BE2C (cell line): ENCODE data around the gene RAG2.

Experiments used
- DNase-seq: peaks from one replicate; pipeline ENCODE4 v3.0.0-alpha.2; 2020
- H3K27me3 ChIP-seq: fragments of 250-450 bp; sonication (Bioruptor Pico); 2 replicates; pipeline ENCODE4 v1.5.1; 2020; ENCODE audit warnings: mild to moderate bottlenecking
- H3K36me3 ChIP-seq: fragments of 250-450 bp; sonication (Bioruptor Pico); 2 replicates; pipeline ENCODE4 v1.5.1; 2020; ENCODE audit warnings: mild to moderate bottlenecking
- H3K4me1 ChIP-seq: fragments of 250-450 bp; sonication (Bioruptor Pico); 2 replicates; pipeline ENCODE4 v1.5.1; 2020
- H3K4me3 ChIP-seq: 2 replicates; pipeline ENCODE4 v1.5.1; 2011; ENCODE audit warnings: low read depth, low read length
- H3K9me3 ChIP-seq: fragments of 250-450 bp; sonication (Bioruptor Pico); 2 replicates; pipeline ENCODE4 v1.5.1; 2020
- TF ChIP-seq, protein P1 (sequence below): IDR thresholded peaks from 2 replicates; pipeline ENCODE4 v1.5.1; 2012; ENCODE audit warnings: mild to moderate bottlenecking, low read depth, low read length

The RAG2 gene

DNA sequence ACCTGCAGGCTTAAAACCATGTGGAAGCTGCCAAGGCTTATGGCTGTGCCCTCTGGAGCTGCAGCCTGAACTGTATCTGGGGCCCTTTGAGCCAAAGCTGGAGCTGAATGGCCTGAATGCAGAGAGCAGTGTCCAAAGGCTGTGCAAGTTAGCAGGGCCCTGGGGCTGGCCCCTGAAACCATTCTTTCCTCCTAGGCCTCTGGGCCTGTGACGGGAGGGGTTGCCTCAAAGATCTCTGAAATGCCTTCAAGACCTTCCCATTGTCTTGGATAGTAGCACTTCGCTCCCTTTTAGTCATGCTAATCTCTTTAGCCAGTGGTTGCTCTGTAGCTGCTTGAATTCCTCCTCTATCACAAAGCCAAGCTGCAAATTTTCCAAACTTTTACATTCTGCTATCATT is 16.5 kb downstream of the RAG2 start:
- Histone ChIP-seq H3K9me3 (no peaks in the 10 kb centered on the region), H3K4me1 (no peaks in the 10 kb centered on the region), H3K36me3 (no peaks in the 10 kb centered on the region), H3K4me3 (no peak overlapping the region), H3K27me3 (no peaks in the 10 kb centered on the region)
- no peak for DNase-seq
- TF ChIP-seq, protein P1, sequence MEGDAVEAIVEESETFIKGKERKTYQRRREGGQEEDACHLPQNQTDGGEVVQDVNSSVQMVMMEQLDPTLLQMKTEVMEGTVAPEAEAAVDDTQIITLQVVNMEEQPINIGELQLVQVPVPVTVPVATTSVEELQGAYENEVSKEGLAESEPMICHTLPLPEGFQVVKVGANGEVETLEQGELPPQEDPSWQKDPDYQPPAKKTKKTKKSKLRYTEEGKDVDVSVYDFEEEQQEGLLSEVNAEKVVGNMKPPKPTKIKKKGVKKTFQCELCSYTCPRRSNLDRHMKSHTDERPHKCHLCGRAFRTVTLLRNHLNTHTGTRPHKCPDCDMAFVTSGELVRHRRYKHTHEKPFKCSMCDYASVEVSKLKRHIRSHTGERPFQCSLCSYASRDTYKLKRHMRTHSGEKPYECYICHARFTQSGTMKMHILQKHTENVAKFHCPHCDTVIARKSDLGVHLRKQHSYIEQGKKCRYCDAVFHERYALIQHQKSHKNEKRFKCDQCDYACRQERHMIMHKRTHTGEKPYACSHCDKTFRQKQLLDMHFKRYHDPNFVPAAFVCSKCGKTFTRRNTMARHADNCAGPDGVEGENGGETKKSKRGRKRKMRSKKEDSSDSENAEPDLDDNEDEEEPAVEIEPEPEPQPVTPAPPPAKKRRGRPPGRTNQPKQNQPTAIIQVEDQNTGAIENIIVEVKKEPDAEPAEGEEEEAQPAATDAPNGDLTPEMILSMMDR, result no peak

DNA sequence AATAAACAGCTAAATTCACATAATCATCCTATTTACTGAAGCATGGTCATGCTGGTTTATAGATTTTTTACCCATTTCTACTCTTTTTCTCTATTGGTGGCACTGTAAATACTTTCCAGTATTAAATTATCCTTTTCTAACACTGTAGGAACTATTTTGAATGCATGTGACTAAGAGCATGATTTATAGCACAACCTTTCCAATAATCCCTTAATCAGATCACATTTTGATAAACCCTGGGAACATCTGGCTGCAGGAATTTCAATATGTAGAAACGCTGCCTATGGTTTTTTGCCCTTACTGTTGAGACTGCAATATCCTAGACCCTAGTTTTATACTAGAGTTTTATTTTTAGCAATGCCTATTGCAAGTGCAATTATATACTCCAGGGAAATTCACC is 19.6 kb downstream of the RAG2 start:
- H3K4me1 ChIP-seq, result no peaks in the 10 kb centered on the region
- DNase-seq, result no peak
- no peaks in the 10 kb centered on the region for H3K27me3 ChIP-seq
- H3K4me3 ChIP-seq, result no peak overlapping the region
- TF ChIP-seq, protein P1, result no peak
- H3K36me3 ChIP-seq, result no peaks in the 10 kb centered on the region
- H3K9me3 ChIP-seq, result no peaks in the 10 kb centered on the region

DNA sequence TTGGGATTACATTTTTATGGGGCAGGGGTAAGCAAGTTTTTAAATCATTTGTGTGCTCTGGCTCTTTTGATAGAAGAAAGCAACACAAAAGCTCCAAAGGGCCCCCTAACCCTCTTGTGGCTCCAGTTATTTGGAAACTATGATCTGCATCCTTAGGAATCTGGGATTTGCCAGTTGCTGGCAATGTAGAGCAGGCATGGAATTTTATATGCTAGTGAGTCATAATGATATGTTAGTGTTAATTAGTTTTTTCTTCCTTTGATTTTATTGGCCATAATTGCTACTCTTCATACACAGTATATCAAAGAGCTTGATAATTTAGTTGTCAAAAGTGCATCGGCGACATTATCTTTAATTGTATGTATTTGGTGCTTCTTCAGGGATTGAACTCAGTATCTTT is 20.2 kb downstream of the RAG2 start:
- no peaks in the 10 kb centered on the region for H3K36me3 ChIP-seq
- H3K4me1 ChIP-seq, result no peaks in the 10 kb centered on the region

DNA sequence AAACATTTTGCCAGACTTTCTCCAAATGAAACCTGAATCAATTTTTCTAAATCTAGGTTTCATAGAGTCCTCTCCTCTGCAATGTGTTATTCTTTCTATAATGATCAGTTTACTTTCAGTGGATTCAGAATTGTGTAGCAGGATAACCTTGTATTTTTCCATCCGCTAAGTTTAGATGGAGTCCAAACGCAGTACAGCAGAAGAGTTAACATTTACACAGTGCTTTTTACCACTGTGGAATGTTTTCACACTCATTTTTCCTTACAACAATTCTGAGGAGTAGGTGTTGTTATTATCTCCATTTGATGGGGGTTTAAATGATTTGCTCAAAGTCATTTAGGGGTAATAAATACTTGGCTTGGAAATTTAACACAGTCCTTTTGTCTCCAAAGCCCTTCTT is 20.7 kb downstream of the RAG2 start:
- no peaks in the 10 kb centered on the region for H3K27me3 ChIP-seq
- TF ChIP-seq, protein P1, result no peak
- H3K4me3 ChIP-seq, result no peak overlapping the region
- H3K4me1 ChIP-seq, result no peaks in the 10 kb centered on the region
- H3K9me3 ChIP-seq, result no peaks in the 10 kb centered on the region
- no peak for DNase-seq
- H3K36me3 ChIP-seq, result no peaks in the 10 kb centered on the region

More for the DNA sequence above, 20.2 kb downstream of the RAG2 start:
- no peaks in the 10 kb centered on the region for H3K9me3 ChIP-seq
- TF ChIP-seq, protein P1, result no peak
- no peaks in the 10 kb centered on the region for H3K27me3 ChIP-seq
- H3K4me3 ChIP-seq, result no peak overlapping the region
- no peak for DNase-seq

DNA sequence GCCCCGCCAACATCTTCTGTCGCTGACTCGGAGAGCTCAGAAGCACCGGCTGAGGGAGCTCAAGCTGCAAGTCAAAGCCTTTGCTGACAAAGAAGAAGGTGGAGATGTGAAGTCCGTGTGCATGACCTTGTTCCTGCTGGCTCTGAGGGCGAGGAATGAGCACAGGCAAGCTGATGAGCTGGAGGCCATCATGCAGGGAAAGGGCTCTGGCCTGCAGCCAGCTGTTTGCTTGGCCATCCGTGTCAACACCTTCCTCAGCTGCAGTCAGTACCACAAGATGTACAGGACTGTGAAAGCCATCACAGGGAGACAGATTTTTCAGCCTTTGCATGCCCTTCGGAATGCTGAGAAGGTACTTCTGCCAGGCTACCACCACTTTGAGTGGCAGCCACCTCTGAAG is 23.6 kb downstream of the RAG2 start:
- peak; percentile 41 for DNase-seq
- Histone ChIP-seq H3K27me3 (no peaks in the 10 kb centered on the region), H3K9me3 (no peaks in the 10 kb centered on the region), H3K4me3 (no peak overlapping the region), H3K4me1 (no peaks in the 10 kb centered on the region), H3K36me3 (no peaks in the 10 kb centered on the region)
- TF ChIP-seq, protein P1, result no peak

DNA sequence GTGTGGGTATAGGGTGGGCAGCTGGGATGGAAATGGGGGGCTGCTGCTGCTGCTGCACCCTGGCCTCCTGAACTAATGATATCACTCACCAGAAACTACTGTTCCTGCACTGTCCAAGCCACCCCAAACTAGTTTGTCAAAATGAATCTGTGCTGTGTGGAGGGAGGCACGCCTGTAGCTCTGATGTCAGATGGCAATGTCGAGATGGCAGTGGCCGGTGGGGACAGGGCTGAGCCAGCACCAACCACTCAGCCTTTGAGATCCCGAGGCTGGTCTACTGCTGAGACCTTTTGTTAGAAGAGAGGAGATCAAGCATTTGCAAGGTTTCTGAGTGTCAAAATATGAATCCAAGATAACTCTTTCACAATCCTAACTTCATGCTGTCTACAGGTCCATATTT is 28.9 kb downstream of the RAG2 start:
- H3K27me3 ChIP-seq, result no peaks in the 10 kb centered on the region
- no peak overlapping the region for H3K4me3 ChIP-seq
- H3K4me1 ChIP-seq, result no peaks in the 10 kb centered on the region
- no peaks in the 10 kb centered on the region for H3K9me3 ChIP-seq
- TF ChIP-seq, protein P1, result no peak
- H3K36me3 ChIP-seq, result no peaks in the 10 kb centered on the region
- DNase-seq, result no peak
